Measurements from ENCODE around the gene ASCL5.

Gene ASCL5

GRCh38 chr1:201122321-201122957, 4.5 kb downstream of the ASCL5 start:
- 90 to 92% methylated on average over 10 of the region's 10 CpGs for WGBS, 2 experiments
- H3K4me3 ChIP-seq (ENCODE audit: insufficient read depth, low read depth, low read length), result no peak overlapping the region
- no peaks in the 10 kb centered on the region for H3K36me3 ChIP-seq (ENCODE audit: control insufficient read depth, insufficient read depth, low read length)
- peaks cover 11% of the 10 kb centered on the region for H3K27me3 ChIP-seq (ENCODE audit: control insufficient read depth, insufficient read depth, low read length, poor library complexity, severe bottlenecking)
- no peak overlapping the region for H3K27ac ChIP-seq (ENCODE audit: insufficient read depth, low read depth, low read length, poor library complexity, severe bottlenecking)
- H3K4me1 ChIP-seq (ENCODE audit: control insufficient read depth, insufficient read depth, low read length), result peaks cover 6% of the 10 kb centered on the region
- no peaks in the 10 kb centered on the region for H3K9me3 ChIP-seq (ENCODE audit: control insufficient read depth, low read length)

DNA sequence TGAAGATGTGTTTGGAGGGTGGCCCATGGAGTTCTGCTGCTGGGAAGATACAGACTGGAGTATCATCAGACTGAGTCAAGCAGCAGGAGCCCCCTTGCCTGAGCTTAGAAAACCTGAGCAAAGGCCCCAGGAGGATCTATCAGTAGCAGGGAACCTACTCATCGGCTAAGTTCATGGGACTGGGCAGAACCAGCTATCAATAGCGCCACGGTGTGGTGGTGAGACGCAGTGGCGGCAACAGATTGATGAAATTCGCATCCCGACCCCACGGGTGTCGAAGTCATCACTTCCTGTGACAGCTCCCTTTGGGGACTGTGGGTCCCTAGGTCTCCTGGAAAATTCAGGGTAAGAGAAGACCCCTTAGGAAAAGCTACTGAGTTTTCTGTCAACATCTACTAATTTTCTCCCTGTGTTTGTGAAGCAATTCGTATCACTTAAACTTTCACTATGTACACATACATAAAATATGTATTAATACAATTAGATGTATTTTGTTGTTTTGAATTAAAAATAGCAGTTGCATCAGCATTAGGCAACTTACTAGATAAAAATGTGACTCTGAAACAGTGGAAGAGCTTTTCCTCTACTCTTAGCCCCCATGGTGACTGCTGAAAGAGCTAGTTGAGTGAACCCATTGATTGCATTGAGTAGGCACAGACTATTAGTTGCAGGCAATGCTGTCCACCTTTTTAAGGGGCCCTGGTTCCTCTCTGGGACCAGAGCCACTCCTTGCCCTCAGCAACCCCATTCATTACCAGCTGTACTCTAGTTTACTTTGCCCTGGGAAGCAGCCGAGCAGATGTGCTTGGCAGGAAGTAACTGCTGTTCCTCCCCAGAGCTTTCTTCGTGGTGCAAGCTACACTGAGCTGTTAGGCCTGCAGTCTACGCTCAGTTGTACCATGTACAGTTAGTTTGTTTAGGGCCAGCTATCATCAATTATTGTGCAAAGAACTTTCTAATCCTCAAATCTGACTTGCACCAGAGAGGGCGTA, 7.5 kb downstream of the ASCL5 start:
- Histone ChIP-seq H3K27me3 (ENCODE audit: control insufficient read depth, insufficient read depth, low read length, poor library complexity, severe bottlenecking) (peaks cover 39% of the 10 kb centered on the region), H3K36me3 (ENCODE audit: control insufficient read depth, insufficient read depth, low read length) (no peaks in the 10 kb centered on the region), H3K27ac (ENCODE audit: insufficient read depth, low read depth, low read length, poor library complexity, severe bottlenecking) (no peak overlapping the region), H3K4me1 (ENCODE audit: control insufficient read depth, insufficient read depth, low read length) (no peaks in the 10 kb centered on the region), H3K4me3 (ENCODE audit: insufficient read depth, low read depth, low read length) (no peak overlapping the region), H3K9me3 (ENCODE audit: control insufficient read depth, low read length) (no peaks in the 10 kb centered on the region)
- 31% methylated on average over 13 of the region's 14 CpGs for WGBS, 2 experiments

GRCh38 chr1:201116091-201116490, 10.9 kb downstream of the ASCL5 start:
- Histone ChIP-seq H3K36me3 (ENCODE audit: control insufficient read depth, insufficient read depth, low read length) (no peaks in the 10 kb centered on the region), H3K9me3 (ENCODE audit: control insufficient read depth, low read length) (no peaks in the 10 kb centered on the region), H3K4me3 (ENCODE audit: insufficient read depth, low read depth, low read length) (no peak overlapping the region), H3K4me1 (ENCODE audit: control insufficient read depth, insufficient read depth, low read length) (peaks cover 5% of the 10 kb centered on the region), H3K27me3 (ENCODE audit: control insufficient read depth, insufficient read depth, low read length, poor library complexity, severe bottlenecking) (peaks cover 43% of the 10 kb centered on the region), H3K27ac (ENCODE audit: insufficient read depth, low read depth, low read length, poor library complexity, severe bottlenecking) (no peak overlapping the region)
- 89 to 95% methylated on average over 2 of the region's 2 CpGs for whole genome bisulfite sequencing, 2 experiments

GRCh38 chr1:201115390-201115937, 11.5 kb downstream of the ASCL5 start:
- peaks cover 10% of the 10 kb centered on the region for H3K4me1 ChIP-seq (ENCODE audit: control insufficient read depth, insufficient read depth, low read length)
- H3K4me3 ChIP-seq (ENCODE audit: insufficient read depth, low read depth, low read length), result no peak overlapping the region
- H3K9me3 ChIP-seq (ENCODE audit: control insufficient read depth, low read length), result no peaks in the 10 kb centered on the region
- H3K36me3 ChIP-seq (ENCODE audit: control insufficient read depth, insufficient read depth, low read length), result no peaks in the 10 kb centered on the region
- WGBS, 2 experiments, result 93% methylated on average over 25 of the region's 25 CpGs
- no peak overlapping the region for H3K27ac ChIP-seq (ENCODE audit: insufficient read depth, low read depth, low read length, poor library complexity, severe bottlenecking)
- peaks cover 43% of the 10 kb centered on the region for H3K27me3 ChIP-seq (ENCODE audit: control insufficient read depth, insufficient read depth, low read length, poor library complexity, severe bottlenecking)

DNA sequence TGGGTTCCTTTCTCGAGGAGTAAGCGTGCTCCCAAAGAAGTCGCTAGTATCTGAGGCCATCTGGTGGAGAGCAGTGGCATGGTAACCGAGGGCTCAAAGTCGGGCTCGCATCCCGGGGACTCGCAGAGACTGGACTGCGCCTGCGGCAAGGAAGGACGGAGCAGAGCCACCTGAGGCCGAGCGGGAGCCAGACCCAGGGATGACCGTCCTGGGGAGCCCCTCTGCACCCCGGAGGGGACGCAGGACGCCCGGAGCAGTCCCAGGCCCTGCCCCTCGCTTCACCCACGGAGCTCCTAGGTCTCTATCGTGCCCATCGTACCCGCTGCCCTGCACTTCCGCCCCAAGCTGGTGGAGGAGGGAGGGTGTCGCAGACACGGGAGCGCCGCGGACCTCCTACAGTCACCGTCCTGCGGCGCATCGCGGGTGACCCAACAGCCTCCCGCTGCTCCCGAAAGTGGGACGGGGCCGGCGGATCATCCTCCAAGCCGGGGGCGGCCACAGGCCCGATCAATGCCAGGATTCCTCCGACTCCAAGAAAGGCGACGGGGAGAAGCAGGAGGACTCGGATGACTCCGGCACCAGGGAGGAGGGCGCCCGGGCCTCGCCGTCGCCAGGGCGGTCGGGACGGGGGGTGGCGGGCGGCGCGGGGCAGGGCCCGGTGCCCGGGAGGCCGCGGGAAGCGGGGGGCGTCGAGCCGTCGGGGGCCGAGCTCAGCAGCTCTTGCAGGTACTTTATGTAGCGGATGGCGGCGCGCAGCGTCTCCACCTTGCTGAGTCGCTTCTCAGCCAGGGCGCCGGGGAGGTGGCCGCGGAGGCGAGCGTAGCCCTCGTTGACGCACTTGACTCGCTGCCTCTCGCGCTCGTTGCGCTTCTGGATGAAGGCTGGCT, 12.5 kb downstream of the ASCL5 start:
- peaks cover 10% of the 10 kb centered on the region for H3K4me1 ChIP-seq (ENCODE audit: control insufficient read depth, insufficient read depth, low read length)
- no peaks in the 10 kb centered on the region for H3K36me3 ChIP-seq (ENCODE audit: control insufficient read depth, insufficient read depth, low read length)
- peak overlapping the region; percentile 37 for H3K4me3 ChIP-seq (ENCODE audit: insufficient read depth, low read depth, low read length)
- peaks cover 43% of the 10 kb centered on the region for H3K27me3 ChIP-seq (ENCODE audit: control insufficient read depth, insufficient read depth, low read length, poor library complexity, severe bottlenecking)
- WGBS, 2 experiments, result 2% methylated on average over 88 of the region's 88 CpGs
- H3K27ac ChIP-seq (ENCODE audit: insufficient read depth, low read depth, low read length, poor library complexity, severe bottlenecking), result no peak overlapping the region
- no peaks in the 10 kb centered on the region for H3K9me3 ChIP-seq (ENCODE audit: control insufficient read depth, low read length)

DNA sequence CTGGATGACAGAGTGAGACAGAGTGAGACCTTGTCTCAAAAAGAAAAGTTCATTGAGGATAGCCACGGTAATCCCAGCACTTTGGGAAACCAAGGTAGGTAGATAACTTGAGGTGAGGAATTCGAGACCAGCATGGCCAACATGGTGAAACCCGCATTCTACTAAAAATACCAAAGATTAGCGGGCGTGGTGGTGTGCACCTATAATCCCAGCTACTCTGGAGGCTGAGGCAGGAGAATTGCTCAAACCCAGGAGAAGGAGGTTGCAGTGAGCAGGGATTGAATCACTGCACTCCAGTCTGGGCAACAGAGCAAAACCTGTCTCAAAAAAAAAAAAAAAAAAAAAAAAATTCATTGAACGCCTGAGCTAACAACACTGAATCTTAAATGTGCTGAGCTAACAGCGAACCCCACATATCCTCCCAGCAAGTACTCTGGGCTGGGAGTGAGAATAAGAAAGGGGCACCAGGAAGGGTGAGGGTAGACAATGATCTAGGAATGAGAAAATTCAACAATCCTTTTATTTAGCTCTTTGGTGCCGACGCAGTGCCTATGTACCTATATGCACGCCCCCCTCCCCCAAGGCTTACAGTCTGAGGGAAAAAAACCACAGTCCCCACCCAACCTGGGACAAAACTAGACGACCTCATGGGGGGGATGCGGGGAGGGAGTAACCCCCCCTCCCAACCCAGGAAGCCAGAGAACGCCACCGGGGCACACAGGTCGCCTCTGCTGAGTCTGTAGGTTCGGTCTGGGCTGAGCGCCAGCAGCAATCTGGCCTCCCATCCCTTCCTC, 13.3 kb downstream of the ASCL5 start:
- no peaks in the 10 kb centered on the region for H3K36me3 ChIP-seq (ENCODE audit: control insufficient read depth, insufficient read depth, low read length)
- H3K27me3 ChIP-seq (ENCODE audit: control insufficient read depth, insufficient read depth, low read length, poor library complexity, severe bottlenecking), result peaks cover 39% of the 10 kb centered on the region
- H3K9me3 ChIP-seq (ENCODE audit: control insufficient read depth, low read length), result no peaks in the 10 kb centered on the region
- no peak overlapping the region for H3K4me3 ChIP-seq (ENCODE audit: insufficient read depth, low read depth, low read length)
- H3K27ac ChIP-seq (ENCODE audit: insufficient read depth, low read depth, low read length, poor library complexity, severe bottlenecking), result no peak overlapping the region
- WGBS, 2 experiments, result 44 to 47% methylated on average over 15 to 16 of the region's 17 CpGs
- H3K4me1 ChIP-seq (ENCODE audit: control insufficient read depth, insufficient read depth, low read length), result peaks cover 17% of the 10 kb centered on the region

DNA sequence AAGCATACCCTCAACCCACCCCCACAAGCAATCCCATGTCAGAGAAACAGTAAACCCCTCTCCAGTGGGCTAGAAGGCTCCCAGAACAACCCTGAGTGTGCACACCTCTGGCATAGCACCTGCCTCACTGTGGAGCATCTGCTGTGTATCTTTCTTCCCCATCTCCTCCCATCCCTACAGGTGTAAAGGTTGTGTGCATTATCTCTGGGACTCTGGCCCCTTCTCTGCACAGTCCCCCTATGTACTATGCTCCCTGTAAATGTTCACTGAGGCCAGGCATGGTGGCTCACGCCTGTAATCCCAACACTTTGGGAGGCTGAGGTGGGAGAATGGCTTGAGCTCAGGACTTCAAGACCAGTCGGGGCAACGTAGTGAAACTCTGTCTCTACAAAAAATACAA, 14.1 kb downstream of the ASCL5 start:
- H3K9me3 ChIP-seq (ENCODE audit: control insufficient read depth, low read length), result no peaks in the 10 kb centered on the region
- peaks cover 24% of the 10 kb centered on the region for H3K4me1 ChIP-seq (ENCODE audit: control insufficient read depth, insufficient read depth, low read length)
- no peak overlapping the region for H3K4me3 ChIP-seq (ENCODE audit: insufficient read depth, low read depth, low read length)
- H3K36me3 ChIP-seq (ENCODE audit: control insufficient read depth, insufficient read depth, low read length), result no peaks in the 10 kb centered on the region
- peaks cover 36% of the 10 kb centered on the region for H3K27me3 ChIP-seq (ENCODE audit: control insufficient read depth, insufficient read depth, low read length, poor library complexity, severe bottlenecking)
- no peak overlapping the region for H3K27ac ChIP-seq (ENCODE audit: insufficient read depth, low read depth, low read length, poor library complexity, severe bottlenecking)
- 95 to 96% methylated on average over 3 of the region's 3 CpGs for WGBS, 2 experiments

- no peaks in the 10 kb centered on the region for H3K36me3 ChIP-seq (ENCODE audit: control insufficient read depth, insufficient read depth, low read length)
- H3K4me1 ChIP-seq (ENCODE audit: control insufficient read depth, insufficient read depth, low read length), result peaks cover 31% of the 10 kb centered on the region
- 31 to 42% methylated on average over 6 to 8 of the region's 9 CpGs for WGBS, 2 experiments
- H3K9me3 ChIP-seq (ENCODE audit: control insufficient read depth, low read length), result no peaks in the 10 kb centered on the region
- H3K4me3 ChIP-seq (ENCODE audit: insufficient read depth, low read depth, low read length), result no peak within 1 kb of the TSS
- no peak within 1 kb of the TSS for H3K27ac ChIP-seq (ENCODE audit: insufficient read depth, low read depth, low read length, poor library complexity, severe bottlenecking)
- peaks cover 30% of the 10 kb centered on the region for H3K27me3 ChIP-seq (ENCODE audit: control insufficient read depth, insufficient read depth, low read length, poor library complexity, severe bottlenecking)
Observed at GRCh38 chr1:201112173-201112731, 14.7 kb downstream of the ASCL5 start, which contains the start of gene CACNA1S. CACNA1S (minus strand) TSS chr1:201112426; CDS start chr1:201112339, 87 bp downstream.

- no peaks in the 10 kb centered on the region for H3K9me3 ChIP-seq (ENCODE audit: control insufficient read depth, low read length)
- H3K27me3 ChIP-seq (ENCODE audit: control insufficient read depth, insufficient read depth, low read length, poor library complexity, severe bottlenecking), result peaks cover 25% of the 10 kb centered on the region
- 83 to 86% methylated on average over 3 of the region's 3 CpGs for WGBS, 2 experiments
- H3K4me1 ChIP-seq (ENCODE audit: control insufficient read depth, insufficient read depth, low read length), result peaks cover 36% of the 10 kb centered on the region
- H3K4me3 ChIP-seq (ENCODE audit: insufficient read depth, low read depth, low read length), result no peak overlapping the region
- no peaks in the 10 kb centered on the region for H3K36me3 ChIP-seq (ENCODE audit: control insufficient read depth, insufficient read depth, low read length)
- no peak overlapping the region for H3K27ac ChIP-seq (ENCODE audit: insufficient read depth, low read depth, low read length, poor library complexity, severe bottlenecking)
Observed at GRCh38 chr1:201111672-201112071, 15.3 kb downstream of the ASCL5 start.

All from ectodermal cell (in vitro differentiated cells).